ENCODE measurements around the gene MEF2D. TPM values are rescaled to one million over a fixed set of nuclear protein-coding genes. Genes with fewer than 3 reads are reported as not detected.

Gene MEF2D
- total RNA-seq, 5 donors from 2014 or later (not counting 1 experiment from before 2014, with no cell fraction given): 60.7 to 133 (median 79.3) TPM

- Mint-ChIP-seq H3K36me3 (peaks cover 44% of the 10 kb centered on the region), H3K27ac (no peak overlapping the region), H3K4me3 (no peak overlapping the region), H3K4me1 (peaks cover 4 to 8% (median 4%) of the 10 kb centered on the region in 3 donors), H3K27me3 (no peaks in the 10 kb centered on the region), H3K9me3 (no peaks in the 10 kb centered on the region)
- Histone ChIP-seq H3K4me1 (ENCODE audit: control insufficient read depth in 1 of 2, extremely low read depth in 1 of 2, insufficient read depth in 2 of 2, low read length in 2 of 2) (peaks cover 0 to 5% of the 10 kb centered on the region in 2 experiments), H3K36me3 (ENCODE audit: control insufficient read depth in 2 of 2, extremely low read depth in 1 of 2, insufficient read depth in 1 of 2, low read length in 1 of 2) (peaks cover 11 to 92% of the 10 kb centered on the region in 2 donors), H3K9me3 (no peaks in the 10 kb centered on the region), H3K27me3 (replicated peaks in 1 of 2; ENCODE audit: control insufficient read depth in 2 of 2, extremely low read depth in 1 of 2, insufficient read depth in 2 of 2, low read length in 1 of 2) (no peaks in the 10 kb centered on the region), H3K27ac (ENCODE audit: low read length) (no peak overlapping the region), H3K4me3 (ENCODE audit: control insufficient read depth in 1 of 2, extremely low read depth in 1 of 2, low read length in 1 of 2) (no peak overlapping the region)
- POLR2A ChIA-PET: interaction anchor here in 1 of 2 donors (0.6 kb wide), 2 partner anchors 21 to 29 kb away, joined by 3 to 15 read pairs; no protein-coding TSS in a partner anchor
- CTCF ChIA-PET: no interaction called here
- DNase-seq: no peak
- ATAC-seq (replicated peaks in 1 of 4): no peak
- no CpG with 5 or more reads among the region's 1 CpG for WGBS (ENCODE audit: insufficient coverage)
Observed at GRCh38 chr1:156470473-156470872, 30.1 kb downstream of the MEF2D start.

- peak overlapping the region in 1 of 3 donors; percentile 30 for H3K4me3 Mint-ChIP-seq
- Histone ChIP-seq H3K36me3 (ENCODE audit: control insufficient read depth in 2 of 2, extremely low read depth in 1 of 2, insufficient read depth in 1 of 2, low read length in 1 of 2) (peaks cover 16 to 88% of the 10 kb centered on the region in 2 donors), H3K27me3 (replicated peaks in 1 of 2; ENCODE audit: control insufficient read depth in 2 of 2, extremely low read depth in 1 of 2, insufficient read depth in 2 of 2, low read length in 1 of 2) (no peaks in the 10 kb centered on the region), H3K4me1 (ENCODE audit: control insufficient read depth in 1 of 2, extremely low read depth in 1 of 2, insufficient read depth in 2 of 2, low read length in 2 of 2) (peaks cover 0 to 16% of the 10 kb centered on the region in 2 experiments), H3K9me3 (no peaks in the 10 kb centered on the region), H3K4me3 (ENCODE audit: control insufficient read depth in 1 of 2, extremely low read depth in 1 of 2, low read length in 1 of 2) (no peak overlapping the region), H3K27ac (ENCODE audit: low read length) (no peak overlapping the region)
- no peaks in the 10 kb centered on the region for H3K9me3 Mint-ChIP-seq
- H3K36me3 Mint-ChIP-seq: peaks cover 42% of the 10 kb centered on the region
- peaks cover 11 to 17% (median 15%) of the 10 kb centered on the region in 3 donors for H3K4me1 Mint-ChIP-seq
- CTCF ChIA-PET: no interaction called here
- POLR2A ChIA-PET: interaction anchor here in 1 of 2 donors (0.6 kb wide), 1 partner anchor 102 kb away, joined by 4 read pairs; no protein-coding TSS in a partner anchor
- DNase-seq (no peak), ATAC-seq (replicated peaks in 1 of 4) (no peak)
- peak overlapping the region in 1 of 2 donors; percentile 1 for H3K27ac Mint-ChIP-seq
- no peaks in the 10 kb centered on the region for H3K27me3 Mint-ChIP-seq
- WGBS (ENCODE audit: insufficient coverage): 87% methylated on average over 5 of the region's 6 CpGs
Observed at GRCh38 chr1:156468693-156469345, 31.8 kb downstream of the MEF2D start.

- 96% methylated on average over 16 of the region's 18 CpGs for WGBS (ENCODE audit: insufficient coverage)
- Histone ChIP-seq H3K36me3 (ENCODE audit: control insufficient read depth in 2 of 2, extremely low read depth in 1 of 2, insufficient read depth in 1 of 2, low read length in 1 of 2) (peaks cover 16 to 83% of the 10 kb centered on the region in 2 donors), H3K9me3 (no peaks in the 10 kb centered on the region), H3K27me3 (replicated peaks in 1 of 2; ENCODE audit: control insufficient read depth in 2 of 2, extremely low read depth in 1 of 2, insufficient read depth in 2 of 2, low read length in 1 of 2) (no peaks in the 10 kb centered on the region), H3K4me1 (ENCODE audit: control insufficient read depth in 1 of 2, extremely low read depth in 1 of 2, insufficient read depth in 2 of 2, low read length in 2 of 2) (peaks cover 0 to 18% of the 10 kb centered on the region in 2 experiments), H3K27ac (ENCODE audit: low read length) (no peak overlapping the region), H3K4me3 (ENCODE audit: control insufficient read depth in 1 of 2, extremely low read depth in 1 of 2, low read length in 1 of 2) (no peak overlapping the region)
- peaks cover 38% of the 10 kb centered on the region for H3K36me3 Mint-ChIP-seq
- no peaks in the 10 kb centered on the region for H3K9me3 Mint-ChIP-seq
- peaks cover 11 to 15% (median 14%) of the 10 kb centered on the region in 3 donors for H3K4me1 Mint-ChIP-seq
- no peaks in the 10 kb centered on the region for H3K27me3 Mint-ChIP-seq
- peak overlapping the region in 1 of 2 donors; percentile 4 for H3K27ac Mint-ChIP-seq
- ChIA-PET CTCF (no interaction called here), POLR2A (no interaction called here)
- no peak overlapping the region for H3K4me3 Mint-ChIP-seq
- DNase-seq (no peak), ATAC-seq (replicated peaks in 1 of 4) (no peak)
Observed at GRCh38 chr1:156467906-156468305, 32.7 kb downstream of the MEF2D start.

GRCh38 chr1:156467385-156467784 lies 33.2 kb downstream of the MEF2D start:
- Mint-ChIP-seq H3K9me3 (no peaks in the 10 kb centered on the region), H3K36me3 (peaks cover 38% of the 10 kb centered on the region), H3K27me3 (no peaks in the 10 kb centered on the region), H3K27ac (no peak overlapping the region), H3K4me3 (no peak overlapping the region), H3K4me1 (peaks cover 11 to 15% (median 14%) of the 10 kb centered on the region in 3 donors)
- ATAC-seq (replicated peaks in 1 of 4) (no peak), DNase-seq (no peak)
- H3K27me3 ChIP-seq (replicated peaks in 1 of 2; ENCODE audit: control insufficient read depth in 2 of 2, extremely low read depth in 1 of 2, insufficient read depth in 2 of 2, low read length in 1 of 2): no peaks in the 10 kb centered on the region
- peaks cover 16 to 82% of the 10 kb centered on the region in 2 donors for H3K36me3 ChIP-seq (ENCODE audit: control insufficient read depth in 2 of 2, extremely low read depth in 1 of 2, insufficient read depth in 1 of 2, low read length in 1 of 2)
- no peak overlapping the region for H3K27ac ChIP-seq (ENCODE audit: low read length)
- ChIA-PET CTCF (no interaction called here), POLR2A (no interaction called here)
- WGBS (ENCODE audit: insufficient coverage): no CpG with 5 or more reads among the region's 9 CpGs
- H3K4me1 ChIP-seq (ENCODE audit: control insufficient read depth in 1 of 2, extremely low read depth in 1 of 2, insufficient read depth in 2 of 2, low read length in 2 of 2): peaks cover 0 to 18% of the 10 kb centered on the region in 2 experiments
- no peak overlapping the region for H3K4me3 ChIP-seq (ENCODE audit: control insufficient read depth in 1 of 2, extremely low read depth in 1 of 2, low read length in 1 of 2)
- no peaks in the 10 kb centered on the region for H3K9me3 ChIP-seq

- Mint-ChIP-seq H3K27ac (peak overlapping the region; percentile 61 to 69), H3K27me3 (no peaks in the 10 kb centered on the region), H3K36me3 (peaks cover 38% of the 10 kb centered on the region), H3K4me1 (peaks cover 11 to 18% (median 15%) of the 10 kb centered on the region in 3 donors), H3K4me3 (no peak overlapping the region), H3K9me3 (no peaks in the 10 kb centered on the region)
- DNase-seq: no peak
- H3K4me3 ChIP-seq (ENCODE audit: control insufficient read depth in 1 of 2, extremely low read depth in 1 of 2, low read length in 1 of 2): no peak overlapping the region
- POLR2A ChIA-PET: interaction anchor here in 1 of 2 donors (0.8 kb wide), 1 partner anchor 9 kb away, joined by 3 read pairs; no protein-coding TSS in a partner anchor
- H3K27ac ChIP-seq (ENCODE audit: low read length): no peak overlapping the region
- ATAC-seq (replicated peaks in 1 of 4): peak in 1 of 4 experiments; percentile 31
- CTCF ChIA-PET: no interaction called here
- H3K9me3 ChIP-seq: no peaks in the 10 kb centered on the region
- H3K36me3 ChIP-seq (ENCODE audit: control insufficient read depth in 2 of 2, extremely low read depth in 1 of 2, insufficient read depth in 1 of 2, low read length in 1 of 2): peaks cover 20 to 67% of the 10 kb centered on the region in 2 donors
- peaks cover 0 to 18% of the 10 kb centered on the region in 2 experiments for H3K4me1 ChIP-seq (ENCODE audit: control insufficient read depth in 1 of 2, extremely low read depth in 1 of 2, insufficient read depth in 2 of 2, low read length in 2 of 2)
- H3K27me3 ChIP-seq (replicated peaks in 1 of 2; ENCODE audit: control insufficient read depth in 2 of 2, extremely low read depth in 1 of 2, insufficient read depth in 2 of 2, low read length in 1 of 2): no peaks in the 10 kb centered on the region
- WGBS (ENCODE audit: insufficient coverage): 69% methylated on average over 4 of the region's 17 CpGs
Observed at GRCh38 chr1:156465747-156466365, 34.7 kb downstream of the MEF2D start.

- peaks cover 0 to 18% of the 10 kb centered on the region in 2 experiments for H3K4me1 ChIP-seq (ENCODE audit: control insufficient read depth in 1 of 2, extremely low read depth in 1 of 2, insufficient read depth in 2 of 2, low read length in 2 of 2)
- no peak overlapping the region for H3K4me3 Mint-ChIP-seq
- DNase-seq (no peak), ATAC-seq (replicated peaks in 1 of 4) (no peak)
- POLR2A ChIA-PET: no interaction called here
- H3K4me1 Mint-ChIP-seq: peaks cover 11 to 18% (median 15%) of the 10 kb centered on the region in 3 donors
- H3K27ac Mint-ChIP-seq: peak overlapping the region; percentile 61 to 69
- no peak overlapping the region for H3K4me3 ChIP-seq (ENCODE audit: control insufficient read depth in 1 of 2, extremely low read depth in 1 of 2, low read length in 1 of 2)
- H3K36me3 ChIP-seq (ENCODE audit: control insufficient read depth in 2 of 2, extremely low read depth in 1 of 2, insufficient read depth in 1 of 2, low read length in 1 of 2): peaks cover 20 to 59% of the 10 kb centered on the region in 2 donors
- no peaks in the 10 kb centered on the region for H3K9me3 ChIP-seq
- no peak overlapping the region for H3K27ac ChIP-seq (ENCODE audit: low read length)
- CTCF ChIA-PET: no interaction called here
- no peaks in the 10 kb centered on the region for H3K27me3 ChIP-seq (replicated peaks in 1 of 2; ENCODE audit: control insufficient read depth in 2 of 2, extremely low read depth in 1 of 2, insufficient read depth in 2 of 2, low read length in 1 of 2)
- peaks cover 38% of the 10 kb centered on the region for H3K36me3 Mint-ChIP-seq
- no peaks in the 10 kb centered on the region for H3K27me3 Mint-ChIP-seq
- WGBS (ENCODE audit: insufficient coverage): 87% methylated on average over 6 of the region's 9 CpGs
- no peaks in the 10 kb centered on the region for H3K9me3 Mint-ChIP-seq
Observed at GRCh38 chr1:156464825-156465452, 35.6 kb downstream of the MEF2D start.

All from T-cell (primary cell).